Measurements from ENCODE around the gene NCAPG2. TPM values are rescaled to one million over a fixed set of nuclear protein-coding genes. Genes with fewer than 3 reads are reported as not detected.

The NCAPG2 gene
- total RNA-seq, 1 donor from 2014 or later: 6.3 TPM

Other genes starting within 250 kb of the NCAPG2 start
- 7.8 TPM for gene PTPRN2, start 117.0 kb downstream of the NCAPG2 start, total RNA-seq
- gene ESYT2, start 124.7 kb upstream of the NCAPG2 start, total RNA-seq: 83.9 TPM
- gene DYNC2I1, start 151.8 kb upstream of the NCAPG2 start, total RNA-seq: 23.8 TPM

All from ureter (tissue), 1 donor.